HEK293 (cell line): ENCODE results near the gene TBC1D17.
A peak's percentile ranks its signal among the peaks of the same experiment; 100 is the strongest.

ENCODE experiments used
- GFI1B ChIP-seq: fragments of 450-650 bp; formaldehyde crosslinking; IDR thresholded peaks from 2 replicates; pipeline ENCODE4 v1.5.1; 2016; ENCODE audit warnings: missing biosample characterization, missing genetic modification characterization
- HOXC10 ChIP-seq: sonication (generic); formaldehyde crosslinking; IDR thresholded peaks from 2 replicates; pipeline ENCODE4 v1.8.1; 2023; ENCODE audit warnings: mild to moderate bottlenecking, missing genetic modification reagents
- KLF9 ChIP-seq: fragments of 450-650 bp; formaldehyde crosslinking; IDR thresholded peaks from 2 replicates; pipeline ENCODE4 v1.5.1; 2016; ENCODE audit warnings: missing biosample characterization, missing genetic modification characterization, low read depth
- PRDM2 ChIP-seq: fragments of 450-650 bp; formaldehyde crosslinking; IDR thresholded peaks from 2 replicates; pipeline ENCODE4 v1.5.1; 2016; ENCODE audit warnings: missing biosample characterization, missing genetic modification characterization, borderline replicate concordance
- PRDM4 ChIP-seq: fragments of 450-650 bp; formaldehyde crosslinking; IDR thresholded peaks from 2 replicates; pipeline ENCODE4 v1.5.1; 2017; ENCODE audit warnings: missing biosample characterization, missing genetic modification characterization
- SP7 ChIP-seq: fragments of 450-650 bp; formaldehyde crosslinking; IDR thresholded peaks from 2 replicates; pipeline ENCODE4 v1.5.1; 2016; ENCODE audit warnings: missing biosample characterization, missing genetic modification characterization
- ZBTB1 ChIP-seq: fragments of 450-650 bp; formaldehyde crosslinking; IDR thresholded peaks from 2 replicates; pipeline ENCODE4 v1.5.1; 2016; ENCODE audit warnings: missing biosample characterization, missing genetic modification characterization
- ZNF112 ChIP-seq: fragments of 450-650 bp; formaldehyde crosslinking; IDR thresholded peaks from 2 replicates; pipeline ENCODE4 v1.5.0; 2017; ENCODE audit warnings: missing biosample characterization, missing genetic modification characterization
- ZNF121 ChIP-seq: fragments of 450-650 bp; formaldehyde crosslinking; IDR thresholded peaks from 2 replicates; pipeline ENCODE4 v1.5.1; 2016; ENCODE audit warnings: missing biosample characterization, missing genetic modification characterization
- ZNF362 ChIP-seq: fragments of 450-650 bp; formaldehyde crosslinking; IDR thresholded peaks from 2 replicates; pipeline ENCODE4 v1.5.1; 2016; ENCODE audit warnings: missing biosample characterization, missing genetic modification characterization
- ZNF366 ChIP-seq: fragments of 450-650 bp; formaldehyde crosslinking; conservative IDR thresholded peaks from 2 replicates; pipeline ENCODE4 v1.5.1; 2016; ENCODE audit warnings: missing biosample characterization, missing genetic modification characterization
- ZNF423 ChIP-seq: fragments of 450-650 bp; formaldehyde crosslinking; IDR thresholded peaks from 2 replicates; pipeline ENCODE4 v1.5.1; 2016; ENCODE audit warnings: missing biosample characterization, missing genetic modification characterization
- ZNF449 ChIP-seq: fragments of 450-650 bp; formaldehyde crosslinking; IDR thresholded peaks from 2 replicates; pipeline ENCODE4 v1.5.1; 2017; ENCODE audit warnings: missing biosample characterization, mild to moderate bottlenecking, missing genetic modification characterization, moderate library complexity
- ZNF488 ChIP-seq: fragments of 450-650 bp; formaldehyde crosslinking; IDR thresholded peaks from 2 replicates; pipeline ENCODE4 v1.5.1; 2016; ENCODE audit warnings: missing biosample characterization, missing genetic modification characterization
- ZNF513 ChIP-seq: fragments of 450-650 bp; IDR thresholded peaks from 2 replicates; pipeline ENCODE4 v1.5.1; 2018; ENCODE audit warnings: missing biosample characterization, missing genetic modification characterization
- ZNF549 ChIP-seq: fragments of 450-650 bp; IDR thresholded peaks from 2 replicates; pipeline ENCODE4 v1.5.1; 2018; ENCODE audit warnings: missing biosample characterization, missing genetic modification characterization, mild to moderate bottlenecking, inconsistent platforms, moderate library complexity
- ZNF600 ChIP-seq: fragments of 450-650 bp; formaldehyde crosslinking; IDR thresholded peaks from 2 replicates; pipeline ENCODE4 v1.5.1; 2016; ENCODE audit warnings: missing biosample characterization, missing genetic modification characterization
- ZNF629 ChIP-seq: fragments of 450-650 bp; formaldehyde crosslinking; IDR thresholded peaks from 2 replicates; pipeline ENCODE4 v1.5.1; 2017; ENCODE audit warnings: missing biosample characterization, missing genetic modification characterization
- ZNF639 ChIP-seq: fragments of 450-650 bp; formaldehyde crosslinking; IDR thresholded peaks from 2 replicates; pipeline ENCODE4 v1.5.1; 2016; ENCODE audit warnings: missing biosample characterization, missing genetic modification characterization
- ZNF660 ChIP-seq: fragments of 450-650 bp; IDR thresholded peaks from 2 replicates; pipeline ENCODE4 v1.5.1; 2018; ENCODE audit warnings: missing biosample characterization, mild to moderate bottlenecking, missing genetic modification characterization
- ZNF692 ChIP-seq: fragments of 450-650 bp; formaldehyde crosslinking; IDR thresholded peaks from 2 replicates; pipeline ENCODE4 v1.5.1; 2016; ENCODE audit warnings: missing biosample characterization, missing genetic modification characterization

Gene TBC1D17

GRCh38 chr19:49929611-49930482, 52.3 kb downstream of the TBC1D17 start (continued):
- TF ChIP-seq ZNF639 (no peak), PRDM4 (tag by site-specific recombination) (no peak), PRDM2 (tag by site-specific recombination) (no peak), ZNF629 (tag by site-specific recombination) (peak; percentile 64), ZNF362 (tag by site-specific recombination) (no peak), ZNF600 (tag by site-specific recombination) (no peak; the same call in 1 of the 2 replicates), ZNF423 (tag by site-specific recombination) (no peak), ZNF549 (tag by site-specific recombination) (no peak), GFI1B (0 out of 2 replicates have a peak, but pooled peaks have one; percentile 1), ZNF513 (tag by site-specific recombination) (peak; percentile 18; the same call in 1 of the 2 replicates), HOXC10 (CRISPR knock-in tag) (0 out of 2 replicates have a peak, but pooled peaks have one; percentile 8), ZNF488 (tag by site-specific recombination) (no peak), ZNF692 (no peak), ZBTB1 (tag by site-specific recombination) (no peak), ZNF449 (tag by site-specific recombination) (peak; percentile 2; the same call in 1 of the 2 replicates), ZNF121 (tag by site-specific recombination) (no peak), ZNF366 (peak; percentile 51; the same call in 1 of the 2 replicates), KLF9 (peak; percentile 71), SP7 (no peak; the same call in 1 of the 2 replicates), ZNF112 (tag by site-specific recombination) (no peak), ZNF660 (tag by site-specific recombination) (peak; percentile 4; the same call in 1 of the 2 replicates)
